SW 1271 (cell line): Measurements from ENCODE around the gene MMP21.

ENCODE experiments used
- DNase-seq, 2 experiments: peaks; one replicate each; lab custom pipeline; 2025; lab: John Stamatoyannopoulos, UW

The MMP21 gene

DNA sequence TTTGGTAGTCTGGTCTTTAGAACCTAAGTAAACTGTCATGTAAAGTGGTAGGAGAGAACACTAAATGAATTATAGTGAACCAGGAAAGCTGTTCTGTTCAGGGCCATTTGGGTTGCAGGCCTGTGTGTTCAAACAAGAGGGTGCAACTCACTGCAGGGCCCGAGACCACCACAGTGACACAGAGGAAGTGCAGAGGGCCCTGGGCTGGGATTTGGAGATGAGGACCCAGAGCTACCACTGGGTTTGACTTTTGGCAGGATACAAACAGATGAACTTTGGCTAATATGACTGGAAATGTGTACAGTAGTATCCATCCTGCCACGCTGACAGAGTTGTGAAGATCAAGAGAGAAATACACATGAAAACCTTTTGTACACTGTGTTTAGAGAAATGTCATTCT, 9.8 kb downstream of the MMP21 start:
- no peak for DNase-seq

GRCh38 chr10:125762692-125763648, 12.7 kb downstream of the MMP21 start:
- DNase-seq: no peak

GRCh38 chr10:125761961-125762360, 13.7 kb downstream of the MMP21 start:
- DNase-seq: no peak

DNA sequence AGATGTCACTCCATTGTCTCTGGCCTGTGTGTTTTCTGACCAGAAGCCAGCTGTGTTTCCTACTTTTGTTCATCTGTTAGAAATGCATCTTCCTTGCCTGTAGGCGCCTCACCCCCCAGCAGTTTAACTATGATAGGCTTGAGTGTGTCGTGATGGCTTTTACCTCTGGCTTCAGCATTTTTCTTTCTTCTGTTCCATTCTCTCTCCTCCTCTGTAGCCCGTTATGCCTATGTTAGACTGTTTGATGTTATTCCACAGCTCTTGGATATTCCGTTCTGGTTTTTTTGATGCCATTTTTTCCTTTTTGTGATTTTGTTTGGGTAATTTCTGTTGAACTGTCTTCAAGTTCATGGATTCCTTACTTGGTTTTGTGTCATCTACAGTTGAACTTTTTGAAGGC, 17.9 kb downstream of the MMP21 start:
- DNase-seq: no peak

GRCh38 chr10:125756853-125757487, 18.7 kb downstream of the MMP21 start:
- DNase-seq: no peak

DNA sequence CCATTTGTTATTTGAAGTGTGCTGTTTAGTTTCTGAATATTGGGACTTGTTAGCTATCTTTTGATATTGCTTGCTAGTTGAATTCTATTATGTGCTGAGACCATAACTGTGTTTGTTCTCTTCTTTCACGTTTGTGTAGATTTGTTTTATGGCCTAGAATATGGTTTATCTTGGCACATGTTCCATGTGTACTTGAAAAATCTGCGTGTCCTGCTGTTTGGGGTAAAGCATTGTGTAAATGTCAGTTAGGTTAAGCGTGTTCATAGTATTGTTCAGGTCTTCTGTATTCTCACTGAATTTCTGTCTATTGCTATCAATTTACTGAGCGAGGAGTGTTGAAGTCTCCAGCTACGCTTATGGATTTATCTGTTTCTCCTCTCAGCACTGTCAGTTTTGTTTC, 19.4 kb downstream of the MMP21 start:
- no peak for DNase-seq

- no peak for DNase-seq
These were observed 28.2 kb downstream of the MMP21 start for GRCh38 chr10:125747417-125747816.

DNA sequence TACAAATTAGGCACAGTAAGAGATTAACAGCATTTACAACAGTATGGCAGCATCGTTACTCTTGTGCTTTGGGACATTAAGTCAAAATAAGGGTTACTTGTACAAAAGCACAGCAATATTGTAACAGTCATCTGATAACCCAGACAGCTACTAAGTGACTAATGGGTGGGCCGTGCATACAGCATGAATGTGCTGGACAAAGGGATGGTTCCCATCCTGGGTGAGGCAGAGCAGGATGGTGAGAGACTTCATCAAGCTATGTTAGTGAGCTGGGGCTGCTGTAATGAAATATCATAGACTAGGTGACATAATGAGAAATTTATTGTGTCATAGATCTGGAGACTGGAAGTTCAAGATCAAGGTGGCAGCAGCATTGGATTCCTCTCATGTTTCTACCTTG, 30.7 kb downstream of the MMP21 start:
- no peak for DNase-seq

DNA sequence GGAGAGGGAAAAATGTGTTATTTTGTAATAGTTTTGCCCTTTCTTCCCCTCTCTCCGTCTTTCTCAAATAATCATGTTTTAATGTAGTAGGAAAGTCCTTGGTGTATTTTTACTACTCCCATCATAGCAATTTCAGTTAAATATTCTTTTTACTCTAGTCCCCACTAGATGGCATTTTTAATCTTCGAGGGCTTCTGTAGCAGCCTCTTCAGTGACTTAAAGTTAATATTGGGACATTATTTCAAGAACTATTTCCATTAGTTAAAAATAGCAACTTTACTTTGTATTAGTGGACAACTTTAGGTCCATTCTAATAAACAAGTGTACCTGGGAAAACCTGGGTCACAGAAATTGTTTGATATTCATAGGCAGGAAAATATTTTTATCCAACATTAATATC, 33.2 kb downstream of the MMP21 start:
- DNase-seq: peak in 1 of 2 experiments; percentile 2

DNA sequence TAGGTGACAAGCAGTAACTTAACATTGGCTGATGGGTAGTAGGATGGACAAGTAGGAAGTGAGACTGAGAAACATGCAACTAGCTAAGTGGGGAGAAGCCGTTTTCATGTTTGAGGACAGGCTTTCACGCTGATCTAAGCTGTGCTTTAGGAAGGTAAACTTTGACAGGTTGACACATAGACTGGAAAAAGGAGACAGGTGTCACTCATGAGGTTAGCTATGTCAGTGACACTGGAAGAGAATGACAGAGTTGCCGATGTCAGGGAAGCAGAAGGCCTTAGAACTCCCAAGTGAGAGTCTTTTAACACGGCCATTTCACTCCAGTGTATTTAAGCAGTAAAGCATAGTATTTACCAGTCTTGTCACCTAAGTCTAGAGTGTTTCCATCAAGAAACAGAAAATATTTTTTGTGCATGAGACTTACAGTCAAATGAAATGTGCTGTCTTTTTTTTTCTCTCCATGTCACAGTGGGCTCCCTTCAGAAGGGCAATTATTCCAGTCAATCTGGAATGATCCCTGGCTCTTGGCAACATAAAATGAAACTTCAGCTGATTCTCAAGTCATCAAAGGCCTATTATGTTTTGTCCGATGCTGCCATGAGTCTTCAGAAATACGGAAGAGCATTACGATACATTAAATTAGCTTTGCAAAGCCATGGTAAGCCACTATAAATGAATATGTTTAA, 35.5 kb downstream of the MMP21 start:
- DNase-seq: no peak

DNA sequence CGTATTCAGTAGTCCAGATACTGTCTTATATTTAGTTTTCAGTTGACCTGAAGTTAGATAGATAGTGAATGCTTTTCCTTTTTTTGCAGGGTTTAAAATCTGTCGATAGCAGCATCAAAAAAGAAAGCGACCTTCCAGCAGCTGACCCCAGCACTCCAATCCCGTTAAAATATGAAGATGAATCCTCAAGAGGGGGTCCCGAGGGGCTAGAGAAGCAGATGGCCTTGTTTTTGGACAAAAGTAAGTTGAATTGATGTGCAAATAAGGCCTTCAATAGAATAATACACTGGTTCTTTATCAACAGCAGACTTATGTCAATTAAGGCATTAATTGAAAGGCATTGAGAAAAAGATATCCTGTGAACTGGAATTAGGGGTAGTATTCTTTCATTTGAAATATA, 37.4 kb downstream of the MMP21 start:
- no peak for DNase-seq

DNA sequence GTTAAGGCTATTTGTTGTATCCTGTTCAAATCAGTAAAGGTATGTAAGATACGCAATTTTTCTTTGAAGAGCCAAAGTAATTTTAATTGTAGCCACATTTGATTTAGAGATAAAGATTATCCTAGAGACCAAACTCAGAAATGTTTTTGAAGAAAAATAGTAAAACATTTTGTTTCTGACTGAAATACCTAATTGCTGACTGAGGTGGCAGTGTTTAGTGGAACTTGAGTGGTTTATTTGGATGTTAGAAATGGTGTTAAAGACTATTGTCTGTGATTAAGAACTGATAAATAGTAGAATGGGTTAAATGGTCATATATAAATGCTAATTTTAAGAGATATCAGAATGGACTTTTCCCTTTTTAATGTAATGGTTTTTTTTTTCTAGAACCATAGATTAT, 40.8 kb downstream of the MMP21 start:
- DNase-seq: no peak

- no peak for DNase-seq
These were observed 41.5 kb downstream of the MMP21 start for GRCh38 chr10:125734148-125734547.

- DNase-seq: no peak
These were observed 48.2 kb downstream of the MMP21 start for GRCh38 chr10:125727436-125727835.

GRCh38 chr10:125726914-125727313, 48.7 kb downstream of the MMP21 start:
- no peak for DNase-seq

- no peak for DNase-seq
These were observed 52.8 kb downstream of the MMP21 start for GRCh38 chr10:125722811-125723210.

DNA sequence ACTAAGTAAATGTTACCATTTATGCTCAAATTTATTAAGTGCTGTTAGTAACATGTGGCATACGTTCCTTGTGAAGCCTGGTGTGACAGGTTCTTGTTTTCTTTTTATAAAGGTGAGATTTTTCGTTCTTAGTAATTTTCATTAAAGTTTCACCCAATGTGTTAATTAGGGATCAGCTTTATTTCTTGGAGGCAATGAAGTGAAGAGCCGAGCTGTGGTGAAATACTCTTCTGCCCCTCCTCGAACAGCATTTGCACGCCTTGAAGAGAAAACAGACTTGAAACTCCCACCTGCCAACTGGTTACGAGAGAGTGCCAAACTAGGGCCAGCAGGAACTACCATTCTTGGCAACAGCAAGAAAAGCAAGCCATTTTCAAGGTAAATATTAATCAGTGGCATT, 54.6 kb downstream of the MMP21 start:
- no peak for DNase-seq

DNA sequence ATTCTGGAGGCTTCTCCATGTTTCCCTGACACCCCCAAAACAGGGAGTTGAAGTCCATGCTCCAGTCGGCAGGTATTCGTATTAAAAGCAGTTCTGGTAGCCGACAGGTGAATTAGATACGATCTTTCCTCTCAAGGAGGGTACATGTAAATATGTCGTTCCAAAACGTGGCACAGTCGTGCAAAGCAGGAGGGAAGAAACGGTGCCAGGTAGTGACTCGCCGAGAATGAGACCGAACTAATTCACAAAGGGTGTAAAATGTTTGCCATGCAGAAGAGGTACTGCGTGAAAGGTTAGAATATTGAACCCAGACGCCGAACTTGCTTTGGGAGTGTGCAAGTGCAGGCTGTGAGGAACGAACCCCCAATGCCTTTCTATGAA, 55.6 kb downstream of the MMP21 start:
- no peak for DNase-seq

GRCh38 chr10:125719173-125720001, 56.2 kb downstream of the MMP21 start, which contains the start of gene EDRF1:
TSS of gene EDRF1 (plus strand) at chr10:125719709. CDS start at chr10:125719808, 99 bp downstream.
- DNase-seq: peak; percentile 77 to 94
